Hepatocyte (in vitro differentiated cells): ENCODE data around the gene KRTAP6-3. TPM values are rescaled to one million over a fixed set of nuclear protein-coding genes. Genes with fewer than 3 reads are reported as not detected.

Source experiments
- DNase-seq: peaks from one replicate; pipeline ENCODE4 v3.0.0-alpha.2; 2016; ENCODE audit warnings: low spot score
- H2AFZ ChIP-seq: fragments of 200-600 bp; sonication (generic); 2 replicates; pipeline ENCODE4 v1.6.0; 2016; ENCODE audit warnings: antibody characterized with exemption, mild to moderate bottlenecking
- H3K27ac ChIP-seq: fragments of 200-600 bp; sonication (generic); 2 replicates; pipeline ENCODE4 v1.5.1; 2016; ENCODE audit warnings: mild to moderate bottlenecking
- H3K27me3 ChIP-seq: fragments of 200-600 bp; sonication (generic); 2 replicates; pipeline ENCODE4 v1.6.1; 2016
- H3K36me3 ChIP-seq: fragments of 200-600 bp; sonication (generic); replicated peaks from 2 replicates; pipeline ENCODE4 v1.5.1; 2016; ENCODE audit warnings: low read depth; ENCODE audit not compliant: insufficient read depth
- H3K4me1 ChIP-seq: fragments of 200-600 bp; sonication (generic); 2 replicates; pipeline ENCODE4 v1.5.1; 2016; ENCODE audit warnings: mild to moderate bottlenecking, moderate library complexity; ENCODE audit not compliant: insufficient read depth
- H3K4me2 ChIP-seq: fragments of 200-600 bp; sonication (generic); 2 replicates; pipeline ENCODE4 v1.6.0; 2016
- H3K4me3 ChIP-seq: fragments of 200-600 bp; sonication (generic); 2 replicates; pipeline ENCODE4 v1.5.1; 2016; ENCODE audit warnings: mild to moderate bottlenecking
- H3K79me2 ChIP-seq: fragments of 200-600 bp; sonication (generic); 2 replicates; pipeline ENCODE4 v1.6.0; 2017; ENCODE audit warnings: mild to moderate bottlenecking
- H3K9me2 ChIP-seq: fragments of 200-600 bp; sonication (generic); replicated peaks from 2 replicates; pipeline ENCODE4 v1.6.0; 2017; ENCODE audit warnings: mild to moderate bottlenecking; ENCODE audit not compliant: insufficient read depth
- H3K9me3 ChIP-seq: fragments of 200-600 bp; sonication (generic); 2 replicates; pipeline ENCODE4 v1.5.1; 2016; ENCODE audit warnings: low read depth, mild to moderate bottlenecking
- H4K20me1 ChIP-seq: fragments of 200-600 bp; sonication (generic); 2 replicates; pipeline ENCODE4 v1.6.0; 2016; ENCODE audit warnings: mild to moderate bottlenecking; ENCODE audit not compliant: insufficient read depth, poor library complexity, severe bottlenecking
- CTCF ChIP-seq: fragments of 200-600 bp; sonication (generic); IDR thresholded peaks from 2 replicates; pipeline ENCODE4 v1.5.1; 2016; ENCODE audit warnings: antibody characterized with exemption, mild to moderate bottlenecking; ENCODE audit not compliant: poor library complexity
- EZH2 ChIP-seq: fragments of 200-600 bp; sonication (generic); IDR thresholded peaks from 2 replicates; pipeline ENCODE4 v1.6.1; 2016; ENCODE audit warnings: antibody characterized with exemption, mild to moderate bottlenecking, borderline replicate concordance
- EZH2phosphoT487 ChIP-seq: fragments of 200-600 bp; sonication (generic); IDR thresholded peaks from one replicate; pipeline ENCODE4 v1.6.1; 2018; ENCODE audit warnings: antibody characterized with exemption, mild to moderate bottlenecking, low read depth, moderate library complexity; ENCODE audit not compliant: unreplicated experiment, severe bottlenecking
- WGBS: methylation state at CpG from one replicate; pipeline ENCODE4 v1.1.6; 2016; ENCODE audit warnings: low lambda C conversion rate; ENCODE audit errors: missing lambda C conversion rate; 5-methylcytosine and 5-hydroxymethylcytosine counted together
- polyA plus RNA-seq: library from polyadenylated mRNA; unstranded; fragments of >200 nt; fragmentation: Nextera tagmentation; extraction: Ambion mirVana; gene quantifications from 2 replicates; pipeline ENCODE4 v1.2.1, GENCODE V29; 2016
- total RNA-seq: library from RNA; depleted of rRNA; stranded (reverse); fragments of >200 nt; gene quantifications from 2 replicates; pipeline ENCODE4 v1.2.3, GENCODE V29; 2014

The KRTAP6-3 gene
- total and polyA plus RNA-seq, 2 experiments from 2014 or later: not detected

DNA sequence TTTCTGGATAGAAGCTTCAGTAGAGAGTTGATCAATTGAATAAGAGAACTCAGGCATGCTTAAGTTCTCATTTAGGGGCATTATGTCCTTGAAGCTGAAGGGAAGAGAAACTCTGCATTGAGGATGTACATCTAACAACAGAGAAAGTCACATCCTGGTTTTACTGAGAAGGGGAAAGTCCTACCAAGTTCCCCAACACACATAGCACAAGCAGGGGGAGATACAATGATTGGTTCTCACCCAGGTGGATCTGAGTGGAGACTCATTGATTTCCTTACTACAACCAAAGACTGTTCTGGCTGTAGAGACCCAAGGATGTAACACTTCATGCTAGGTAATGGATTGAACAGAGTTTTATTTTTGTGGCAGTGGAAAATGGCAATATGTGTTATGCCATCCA, 23.0 kb downstream of the KRTAP6-3 start:
- H3K36me3 ChIP-seq: no peaks in the 10 kb centered on the region
- H3K9me3 ChIP-seq: no peaks in the 10 kb centered on the region
- H3K27ac ChIP-seq: no peak overlapping the region
- no peaks in the 10 kb centered on the region for H4K20me1 ChIP-seq
- no peak overlapping the region for H3K4me3 ChIP-seq
- no peaks in the 10 kb centered on the region for H3K9me2 ChIP-seq
- H3K4me1 ChIP-seq: no peaks in the 10 kb centered on the region
- TF ChIP-seq EZH2 (no peak), EZH2phosphoT487 (no peak), CTCF (no peak)
- no peak for DNase-seq
- H3K27me3 ChIP-seq: no peaks in the 10 kb centered on the region
- no peak overlapping the region for H2AFZ ChIP-seq
- no peaks in the 10 kb centered on the region for H3K79me2 ChIP-seq
- H3K4me2 ChIP-seq: no peak overlapping the region

DNA sequence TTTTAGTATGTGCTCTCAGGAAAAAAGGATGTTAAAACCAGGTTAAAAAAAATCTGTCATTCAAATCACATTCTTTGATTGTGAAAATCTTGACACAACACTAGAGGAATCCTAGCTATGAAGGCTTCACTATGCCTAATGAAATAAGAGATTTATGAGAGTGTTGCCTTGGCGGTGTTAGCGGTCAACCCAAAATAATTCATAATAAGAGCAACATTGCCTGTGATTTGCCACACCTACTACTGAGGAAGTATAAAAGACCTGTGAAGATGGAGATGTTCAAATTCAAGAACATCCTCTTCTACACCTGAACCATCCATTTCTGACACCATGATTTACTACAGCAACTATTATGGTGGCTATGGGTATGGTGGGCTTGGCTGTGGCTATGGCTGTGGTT, 23.9 kb downstream of the KRTAP6-3 start, which contains the start of gene KRTAP20-1:
Gene KRTAP20-1 (plus strand): TSS at position 301 of the 400 bp plus-strand sequence. CDS start 30 bp downstream, at position 331.
- TF ChIP-seq CTCF: no peak
- no peak for TF ChIP-seq EZH2phosphoT487
- no peak for TF ChIP-seq EZH2

GRCh38 chr21:30620080-30620479, 27.8 kb downstream of the KRTAP6-3 start:
- Histone ChIP-seq H3K36me3 (no peaks in the 10 kb centered on the region), H3K4me3 (no peak overlapping the region), H3K9me2 (no peaks in the 10 kb centered on the region), H3K4me2 (no peak overlapping the region), H3K27ac (no peak overlapping the region), H3K4me1 (no peaks in the 10 kb centered on the region), H4K20me1 (no peaks in the 10 kb centered on the region), H3K27me3 (no peaks in the 10 kb centered on the region), H2AFZ (no peak overlapping the region), H3K9me3 (no peaks in the 10 kb centered on the region), H3K79me2 (no peaks in the 10 kb centered on the region)
- TF ChIP-seq CTCF: no peak
- no peak for DNase-seq

More for the DNA sequence above, 23.9 kb downstream of the KRTAP6-3 start, which contains the start of gene KRTAP20-1:
- no peak within 1 kb of the TSS for H3K4me2 ChIP-seq
- H3K9me3 ChIP-seq: no peaks in the 10 kb centered on the region
- no peaks in the 10 kb centered on the region for H3K36me3 ChIP-seq
- no peaks in the 10 kb centered on the region for H3K27me3 ChIP-seq
- no peaks in the 10 kb centered on the region for H3K4me1 ChIP-seq
- H3K4me3 ChIP-seq: no peak within 1 kb of the TSS
- H3K27ac ChIP-seq: no peak within 1 kb of the TSS
- DNase-seq: no peak
- no peak within 1 kb of the TSS for H2AFZ ChIP-seq
- 96% methylated on average over 2 of the region's 2 CpGs for WGBS
- H4K20me1 ChIP-seq: no peaks in the 10 kb centered on the region
- no peaks in the 10 kb centered on the region for H3K79me2 ChIP-seq
- no peaks in the 10 kb centered on the region for H3K9me2 ChIP-seq

DNA sequence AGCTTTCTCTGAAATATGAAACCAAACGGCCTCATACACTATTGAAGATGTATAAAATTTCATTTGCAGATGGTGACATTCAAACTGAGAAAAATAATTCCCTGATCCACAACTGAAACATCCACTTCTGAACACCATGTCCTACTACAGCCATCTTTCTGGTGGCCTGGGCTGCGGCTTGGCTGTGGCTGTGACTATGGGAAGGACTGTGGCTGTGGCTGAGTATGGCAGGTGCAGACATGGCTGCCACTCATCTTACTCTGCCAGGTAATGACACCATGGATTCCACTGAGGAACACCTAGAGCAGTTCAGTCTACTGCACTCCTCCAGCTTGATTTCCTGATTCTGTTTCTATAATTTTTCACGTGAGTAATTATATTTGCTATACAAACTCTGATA, 28.3 kb downstream of the KRTAP6-3 start, which contains the start of gene KRTAP20-4:
Gene KRTAP20-4 (plus strand): TSS at position 106 of the 400 bp plus-strand sequence.
- Histone ChIP-seq H3K27ac (no peak within 1 kb of the TSS), H3K9me3 (no peaks in the 10 kb centered on the region), H3K27me3 (no peaks in the 10 kb centered on the region), H3K4me1 (no peaks in the 10 kb centered on the region), H3K4me2 (no peak within 1 kb of the TSS), H3K79me2 (no peaks in the 10 kb centered on the region), H3K4me3 (no peak within 1 kb of the TSS), H4K20me1 (no peaks in the 10 kb centered on the region), H3K9me2 (no peaks in the 10 kb centered on the region), H2AFZ (no peak within 1 kb of the TSS), H3K36me3 (no peaks in the 10 kb centered on the region)
- TF ChIP-seq EZH2phosphoT487 (no peak), CTCF (no peak), EZH2 (no peak)
- 81% methylated on average over 3 of the region's 3 CpGs for WGBS
- DNase-seq: no peak
